ENCODE data around the gene SHC3. TPM values are rescaled to one million over a fixed set of nuclear protein-coding genes. Genes with fewer than 3 reads are reported as not detected.

Gene SHC3
- total and polyA plus RNA-seq, 12 donors, result 0.15 to 0.71 (median 0.33) TPM

GRCh38 chr9:89161221-89161620 is 17.4 kb downstream of the SHC3 start:
- no peak overlapping the region for H3K4me3 ChIP-seq
- H3K9me3 ChIP-seq, result peaks cover 0 to 7% (median 0%) of the 10 kb centered on the region in 11 donors
- no peak for TF ChIP-seq CTCF (IDR thresholded peaks at IDR 0.05)
- intact Hi-C loops (cut with DNase I), result no loop called here
- peaks cover 0 to 6% (median 0%) of the 10 kb centered on the region in 7 donors for H3K27me3 ChIP-seq
- 85 to 87% methylated on average over 8 of the region's 8 CpGs for WGBS, 2 donors
- no peak for ATAC-seq
- no peak overlapping the region for H3K27ac ChIP-seq
- no peaks in the 10 kb centered on the region for H3K4me1 ChIP-seq
- no peak for DNase-seq
- no peaks in the 10 kb centered on the region for H3K36me3 ChIP-seq

- intact Hi-C loops (cut with DNase I), result no loop called here
- 59 to 73% methylated on average over 5 of the region's 5 CpGs for WGBS, 2 donors
- DNase-seq, result no peak
- ATAC-seq, result no peak
- peaks cover 0 to 7% (median 0%) of the 10 kb centered on the region in 11 donors for H3K9me3 ChIP-seq
- H3K4me3 ChIP-seq, result no peak overlapping the region
- no peak overlapping the region for H3K27ac ChIP-seq
- H3K36me3 ChIP-seq, result no peaks in the 10 kb centered on the region
- H3K4me1 ChIP-seq, result no peaks in the 10 kb centered on the region
- H3K27me3 ChIP-seq, result peaks cover 0 to 6% (median 0%) of the 10 kb centered on the region in 7 donors
- TF ChIP-seq CTCF (IDR thresholded peaks at IDR 0.05), result no peak
Observed at GRCh38 chr9:89160806-89161205, 17.8 kb downstream of the SHC3 start.

GRCh38 chr9:89154651-89155336 is 23.8 kb downstream of the SHC3 start:
- Histone ChIP-seq H3K4me3 (no peak overlapping the region), H3K27me3 (peaks cover 0 to 12% (median 0%) of the 10 kb centered on the region in 7 donors), H3K4me1 (peaks cover 0 to 21% (median 0%) of the 10 kb centered on the region in 9 donors), H3K9me3 (peaks cover 0 to 4% (median 0%) of the 10 kb centered on the region in 11 donors), H3K27ac (peak overlapping the region in 1 of 10 donors; percentile 51), H3K36me3 (no peaks in the 10 kb centered on the region)
- intact Hi-C loops (cut with DNase I), result no loop called here
- DNase-seq (no peak), ATAC-seq (no peak)
- TF ChIP-seq CTCF (IDR thresholded peaks at IDR 0.05), result no peak
- 71 to 73% methylated on average over 14 of the region's 14 CpGs for WGBS, 2 donors

GRCh38 chr9:89154218-89154617 is 24.4 kb downstream of the SHC3 start:
- DNase-seq, result no peak
- intact Hi-C loops (cut with DNase I), result no loop called here
- Histone ChIP-seq H3K4me3 (no peak overlapping the region), H3K36me3 (no peaks in the 10 kb centered on the region), H3K27me3 (peaks cover 0 to 12% (median 0%) of the 10 kb centered on the region in 7 donors), H3K27ac (no peak overlapping the region), H3K9me3 (peaks cover 0 to 4% (median 0%) of the 10 kb centered on the region in 11 donors), H3K4me1 (peaks cover 0 to 21% (median 0%) of the 10 kb centered on the region in 9 donors)
- 75 to 77% methylated on average over 4 of the region's 4 CpGs for WGBS, 2 donors
- no peak for TF ChIP-seq CTCF (IDR thresholded peaks at IDR 0.05)
- no peak for ATAC-seq
